Measurements from ENCODE around the gene KRTAP20-4.

The KRTAP20-4 gene

GRCh38 chr21:30646904-30647414 is 26.5 kb downstream of the KRTAP20-4 start:
- Histone ChIP-seq H3K4me3 (ENCODE audit: extremely low read depth, insufficient read depth, low read length, poor library complexity, severe bottlenecking) (no peak overlapping the region), H3K9me3 (ENCODE audit: control insufficient read depth, low read length) (no peaks in the 10 kb centered on the region), H3K36me3 (ENCODE audit: control insufficient read depth, insufficient read depth, low read length) (no peaks in the 10 kb centered on the region), H3K4me1 (ENCODE audit: control insufficient read depth, insufficient read depth, low read length, poor library complexity, severe bottlenecking) (no peaks in the 10 kb centered on the region), H3K27ac (ENCODE audit: low read depth, low read length, severe bottlenecking) (no peak overlapping the region)
- WGBS, 2 experiments (ENCODE audit: insufficient coverage in 2 of 2): no CpG with 5 or more reads among the region's 1 CpG

DNA sequence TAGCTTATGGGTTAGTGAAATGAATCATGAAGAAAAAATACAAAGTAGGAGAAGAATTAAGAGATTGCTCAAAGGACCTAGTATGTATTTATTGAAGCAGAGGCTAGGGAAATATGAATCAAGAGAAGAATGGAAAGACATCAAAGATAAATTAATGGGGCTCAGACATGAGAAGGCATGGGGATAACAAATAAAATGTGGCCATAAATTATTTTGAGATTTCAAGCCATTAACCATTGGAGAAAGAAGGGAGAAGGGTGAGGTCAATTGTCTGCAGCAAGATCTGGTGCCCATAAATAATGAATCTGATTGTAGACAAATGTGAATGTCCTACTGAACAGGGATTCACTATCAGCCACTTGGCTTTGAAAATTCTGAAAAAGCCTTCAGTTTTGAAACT is 32.5 kb downstream of the KRTAP20-4 start:
- no peaks in the 10 kb centered on the region for H3K4me1 ChIP-seq (ENCODE audit: control insufficient read depth, insufficient read depth, low read length, poor library complexity, severe bottlenecking)
- no peaks in the 10 kb centered on the region for H3K36me3 ChIP-seq (ENCODE audit: control insufficient read depth, insufficient read depth, low read length)
- H3K9me3 ChIP-seq (ENCODE audit: control insufficient read depth, low read length): no peaks in the 10 kb centered on the region
- no peak overlapping the region for H3K27ac ChIP-seq (ENCODE audit: low read depth, low read length, severe bottlenecking)
- no peak overlapping the region for H3K4me3 ChIP-seq (ENCODE audit: extremely low read depth, insufficient read depth, low read length, poor library complexity, severe bottlenecking)

DNA sequence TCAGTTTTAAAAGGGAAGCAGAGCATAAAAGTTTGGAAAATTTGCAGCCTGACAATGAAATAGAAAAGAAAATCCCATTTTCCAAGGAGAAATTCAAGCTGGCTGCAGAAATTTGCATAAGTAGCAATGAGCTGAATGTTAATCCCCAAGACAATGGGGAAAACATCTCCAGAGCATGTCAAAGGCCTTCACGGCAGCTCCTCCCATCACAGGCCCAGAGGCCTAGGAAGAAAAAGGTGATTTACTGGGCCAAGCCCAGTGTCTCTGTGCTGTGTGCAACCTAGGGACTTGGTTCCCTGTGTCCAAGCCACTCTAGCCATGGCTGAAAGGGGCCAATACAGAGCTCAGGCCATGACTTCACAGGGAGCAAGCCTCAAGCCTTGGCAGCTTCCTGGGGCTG is 48.3 kb downstream of the KRTAP20-4 start:
- Histone ChIP-seq H3K27ac (ENCODE audit: low read depth, low read length, severe bottlenecking) (no peak overlapping the region), H3K4me3 (ENCODE audit: extremely low read depth, insufficient read depth, low read length, poor library complexity, severe bottlenecking) (no peak overlapping the region), H3K4me1 (ENCODE audit: control insufficient read depth, insufficient read depth, low read length, poor library complexity, severe bottlenecking) (no peaks in the 10 kb centered on the region), H3K9me3 (ENCODE audit: control insufficient read depth, low read length) (no peaks in the 10 kb centered on the region), H3K36me3 (ENCODE audit: control insufficient read depth, insufficient read depth, low read length) (no peaks in the 10 kb centered on the region)
- 29 to 100% methylated on average over 1 of the region's 1 CpG for WGBS, 2 experiments (ENCODE audit: insufficient coverage in 2 of 2)

Data from mesodermal cell (in vitro differentiated cells).